ENCODE results near the gene TGM2.

DNA sequence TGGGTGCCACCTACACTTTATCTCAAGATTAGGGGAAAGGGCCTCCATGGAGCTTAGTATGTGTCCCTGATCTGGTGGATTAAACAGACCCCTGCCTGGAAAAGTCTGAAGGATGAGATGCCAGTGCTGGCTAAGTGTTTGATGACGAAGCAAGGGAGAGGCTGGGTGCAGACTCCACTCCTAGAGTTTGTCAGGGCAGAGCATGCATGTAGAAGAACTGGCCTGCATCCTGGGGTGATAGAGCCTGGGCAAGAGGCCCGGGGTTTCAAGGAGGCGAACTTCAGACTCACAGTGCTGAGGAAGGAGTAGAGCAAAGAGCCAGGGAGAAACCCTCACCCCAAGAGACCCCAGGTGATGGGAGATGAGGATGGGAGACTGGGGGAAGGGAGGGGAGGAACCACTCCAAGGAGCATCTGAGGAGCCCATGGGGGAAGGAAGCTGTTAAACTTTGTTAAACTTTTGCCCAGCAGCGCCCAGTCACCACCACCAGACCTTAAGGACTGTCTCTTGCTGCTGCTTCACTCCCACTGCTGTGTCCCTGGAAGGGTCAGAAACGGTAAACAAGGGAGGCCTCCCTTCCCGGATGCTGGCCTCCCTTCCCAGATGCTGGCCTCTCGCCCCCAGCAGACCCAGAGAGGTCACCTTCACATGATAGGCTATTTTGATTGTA lies 69.9 kb downstream of the TGM2 start:
- TF ChIP-seq GATA3 (IDR thresholded peaks at IDR 0.05; ENCODE audit: low read depth, low read length) (no peak), GATA2 (IDR thresholded peaks at IDR 0.05; ENCODE audit: low read depth, low read length) (no peak)
